KBM-7 (cell line): ENCODE measurements around the gene MAPKAPK5.
"Not testable (repeated sequence)": the region's sequence is repeated elsewhere in the genome, so short reads cannot be mapped to it uniquely, and the experiment has no call there.

Experiments
- DNase-seq: peaks from one replicate; pipeline ENCODE4 v3.0.0-alpha.2; 2015
- in situ Hi-C: fragments of 300-500 bp; cut with MboI; formaldehyde crosslinking; loops from 2 replicates; pipeline ENCODE4 v1.14.3; 2020; ENCODE audit warnings: low sequenced_read_pairs, low pct_unique_long_range_greater_than_20kb, mixed read lengths

Gene MAPKAPK5

GRCh38 chr12:111826316-111826715, 15.7 kb upstream of the MAPKAPK5 start:
- no peak for DNase-seq
- in situ Hi-C loops, result loop anchor here (25.0 kb wide), 1 partner anchor 89 kb away; no protein-coding TSS in a partner anchor

GRCh38 chr12:111826992-111827391, 15.0 kb upstream of the MAPKAPK5 start:
- in situ Hi-C loops, result loop anchor here (25.0 kb wide), 1 partner anchor 90 kb away; no protein-coding TSS in a partner anchor
- no peak for DNase-seq

GRCh38 chr12:111827907-111828306, 14.1 kb upstream of the MAPKAPK5 start:
- in situ Hi-C loops, result loop anchor here (25.0 kb wide), 1 partner anchor 91 kb away; no protein-coding TSS in a partner anchor

GRCh38 chr12:111828338-111828979, 13.6 kb upstream of the MAPKAPK5 start:
- DNase-seq, result no peak
- in situ Hi-C loops, result loop anchor here (25.0 kb wide), 1 partner anchor 91 kb away; no protein-coding TSS in a partner anchor

More at GRCh38 chr12:111827907-111828306, 14.1 kb upstream of the MAPKAPK5 start:
- DNase-seq, result no peak

GRCh38 chr12:111829635-111830034, 12.4 kb upstream of the MAPKAPK5 start:
- DNase-seq, result not testable (repeated sequence)
- in situ Hi-C loops, result loop anchor here (25.0 kb wide), 1 partner anchor 92 kb away; no protein-coding TSS in a partner anchor

- DNase-seq, result peak; percentile 76
- in situ Hi-C loops, result loop anchor here (25.0 kb wide), 1 partner anchor 98 kb away; no protein-coding TSS in a partner anchor
These were observed 7.2 kb upstream of the MAPKAPK5 start for GRCh38 chr12:111834740-111835386.

- not testable (repeated sequence) for DNase-seq
- in situ Hi-C loops, result loop anchor here (25.0 kb wide), 1 partner anchor 98 kb away; no protein-coding TSS in a partner anchor
These were observed 6.4 kb upstream of the MAPKAPK5 start for GRCh38 chr12:111835531-111836181.

- DNase-seq, result no peak
- in situ Hi-C loops, result loop anchor here (25.0 kb wide), 1 partner anchor 101 kb away; no protein-coding TSS in a partner anchor
These were observed 3.7 kb upstream of the MAPKAPK5 start for GRCh38 chr12:111838353-111838752.

GRCh38 chr12:111840807-111841206, 1.2 kb upstream of the MAPKAPK5 start:
- in situ Hi-C loops, result loop anchor here (25.0 kb wide), 1 partner anchor 104 kb away; no protein-coding TSS in a partner anchor
- DNase-seq, result no peak

GRCh38 chr12:111841236-111841749, 735 bp upstream of the MAPKAPK5 start:
- no peak for DNase-seq
- in situ Hi-C loops, result loop anchor here (25.0 kb wide), 1 partner anchor 104 kb away; no protein-coding TSS in a partner anchor

GRCh38 chr12:111842556-111843396, 748 bp downstream of the MAPKAPK5 start:
- in situ Hi-C loops, result loop anchor here (25.0 kb wide), 1 partner anchor 105 kb away; no protein-coding TSS in a partner anchor
- DNase-seq, result peak; percentile 46

GRCh38 chr12:111846016-111846415, 4.0 kb downstream of the MAPKAPK5 start:
- DNase-seq, result no peak
- in situ Hi-C loops, result loop anchor here (25.0 kb wide), 1 partner anchor 109 kb away; no protein-coding TSS in a partner anchor

- in situ Hi-C loops, result no loop called here
- DNase-seq, result no peak
These were observed 8.5 kb downstream of the MAPKAPK5 start for GRCh38 chr12:111850526-111850925.

- in situ Hi-C loops, result no loop called here
- DNase-seq, result no peak
These were observed 16.2 kb downstream of the MAPKAPK5 start for GRCh38 chr12:111858186-111858585.

GRCh38 chr12:111858778-111859177, 16.8 kb downstream of the MAPKAPK5 start:
- in situ Hi-C loops, result no loop called here
- no peak for DNase-seq

GRCh38 chr12:111864913-111865312, 22.9 kb downstream of the MAPKAPK5 start:
- in situ Hi-C loops, result no loop called here
- DNase-seq, result no peak

GRCh38 chr12:111867531-111867930, 25.5 kb downstream of the MAPKAPK5 start:
- in situ Hi-C loops, result no loop called here
- DNase-seq, result no peak
